Measurements from ENCODE around the gene CD226.

The CD226 gene

GRCh38 chr18:69845593-69846506 is 101.8 kb downstream of the CD226 start:
- no peak for TF ChIP-seq RARB (CRISPR knock-in tag; IDR thresholded peaks at IDR 0.05)
- no peak for TF ChIP-seq ZFP30 (CRISPR knock-in tag; IDR thresholded peaks at IDR 0.05)
- 0 out of 2 replicates have a peak, but pooled peaks have one; percentile 36 for TF ChIP-seq CREB5 (CRISPR knock-in tag; IDR thresholded peaks at IDR 0.05; ENCODE audit: low read depth)
- TF ChIP-seq ZNF8 (CRISPR knock-in tag; IDR thresholded peaks at IDR 0.05), result no peak
- TF ChIP-seq TCF4 (CRISPR knock-in tag; IDR thresholded peaks at IDR 0.05; ENCODE audit: borderline replicate concordance), result peak; percentile 60; the same call in 1 of the 2 replicates
- no peak for TF ChIP-seq OSR1 (CRISPR knock-in tag; IDR thresholded peaks at IDR 0.05)
- peak; percentile 98 for TF ChIP-seq ISL1 (CRISPR knock-in tag; IDR thresholded peaks at IDR 0.05)
- TF ChIP-seq ESRRG (CRISPR knock-in tag; IDR thresholded peaks at IDR 0.05), result no peak
- TF ChIP-seq CSRNP3 (CRISPR knock-in tag; IDR thresholded peaks at IDR 0.05), result 0 out of 2 replicates have a peak, but pooled peaks have one; percentile 17
- no peak for TF ChIP-seq TOX (CRISPR knock-in tag; IDR thresholded peaks at IDR 0.05; ENCODE audit: borderline replicate concordance)
- no peak; the same call in 1 of the 2 replicates for TF ChIP-seq ZFP3 (CRISPR knock-in tag; IDR thresholded peaks at IDR 0.05)
- no peak for TF ChIP-seq ARNTL (CRISPR knock-in tag; IDR thresholded peaks at IDR 0.05; ENCODE audit: borderline replicate concordance, low read depth)
- TF ChIP-seq BACH2 (CRISPR knock-in tag; IDR thresholded peaks at IDR 0.05; ENCODE audit: borderline replicate concordance), result no peak
- TF ChIP-seq, protein P1, sequence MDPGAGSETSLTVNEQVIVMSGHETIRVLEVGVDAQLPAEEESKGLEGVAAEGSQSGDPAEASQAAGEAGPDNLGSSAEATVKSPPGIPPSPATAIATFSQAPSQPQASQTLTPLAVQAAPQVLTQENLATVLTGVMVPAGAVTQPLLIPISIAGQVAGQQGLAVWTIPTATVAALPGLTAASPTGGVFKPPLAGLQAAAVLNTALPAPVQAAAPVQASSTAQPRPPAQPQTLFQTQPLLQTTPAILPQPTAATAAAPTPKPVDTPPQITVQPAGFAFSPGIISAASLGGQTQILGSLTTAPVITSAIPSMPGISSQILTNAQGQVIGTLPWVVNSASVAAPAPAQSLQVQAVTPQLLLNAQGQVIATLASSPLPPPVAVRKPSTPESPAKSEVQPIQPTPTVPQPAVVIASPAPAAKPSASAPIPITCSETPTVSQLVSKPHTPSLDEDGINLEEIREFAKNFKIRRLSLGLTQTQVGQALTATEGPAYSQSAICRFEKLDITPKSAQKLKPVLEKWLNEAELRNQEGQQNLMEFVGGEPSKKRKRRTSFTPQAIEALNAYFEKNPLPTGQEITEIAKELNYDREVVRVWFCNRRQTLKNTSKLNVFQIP (CRISPR knock-in tag; IDR thresholded peaks at IDR 0.05; ENCODE audit: borderline replicate concordance, low read depth), result no peak
- no peak for TF ChIP-seq ZC3H10 (CRISPR knock-in tag; IDR thresholded peaks at IDR 0.05)
- TF ChIP-seq SNAI2 (CRISPR knock-in tag; IDR thresholded peaks at IDR 0.05), result peak; percentile 21; the same call in 1 of the 2 replicates
- TF ChIP-seq PPARA (CRISPR knock-in tag; IDR thresholded peaks at IDR 0.05; ENCODE audit: borderline replicate concordance), result no peak
- TF ChIP-seq GLIS3 (CRISPR knock-in tag; IDR thresholded peaks at IDR 0.05), result no peak
- TF ChIP-seq ZNF70 (CRISPR knock-in tag; IDR thresholded peaks at IDR 0.05), result no peak
- TF ChIP-seq, protein P2, sequence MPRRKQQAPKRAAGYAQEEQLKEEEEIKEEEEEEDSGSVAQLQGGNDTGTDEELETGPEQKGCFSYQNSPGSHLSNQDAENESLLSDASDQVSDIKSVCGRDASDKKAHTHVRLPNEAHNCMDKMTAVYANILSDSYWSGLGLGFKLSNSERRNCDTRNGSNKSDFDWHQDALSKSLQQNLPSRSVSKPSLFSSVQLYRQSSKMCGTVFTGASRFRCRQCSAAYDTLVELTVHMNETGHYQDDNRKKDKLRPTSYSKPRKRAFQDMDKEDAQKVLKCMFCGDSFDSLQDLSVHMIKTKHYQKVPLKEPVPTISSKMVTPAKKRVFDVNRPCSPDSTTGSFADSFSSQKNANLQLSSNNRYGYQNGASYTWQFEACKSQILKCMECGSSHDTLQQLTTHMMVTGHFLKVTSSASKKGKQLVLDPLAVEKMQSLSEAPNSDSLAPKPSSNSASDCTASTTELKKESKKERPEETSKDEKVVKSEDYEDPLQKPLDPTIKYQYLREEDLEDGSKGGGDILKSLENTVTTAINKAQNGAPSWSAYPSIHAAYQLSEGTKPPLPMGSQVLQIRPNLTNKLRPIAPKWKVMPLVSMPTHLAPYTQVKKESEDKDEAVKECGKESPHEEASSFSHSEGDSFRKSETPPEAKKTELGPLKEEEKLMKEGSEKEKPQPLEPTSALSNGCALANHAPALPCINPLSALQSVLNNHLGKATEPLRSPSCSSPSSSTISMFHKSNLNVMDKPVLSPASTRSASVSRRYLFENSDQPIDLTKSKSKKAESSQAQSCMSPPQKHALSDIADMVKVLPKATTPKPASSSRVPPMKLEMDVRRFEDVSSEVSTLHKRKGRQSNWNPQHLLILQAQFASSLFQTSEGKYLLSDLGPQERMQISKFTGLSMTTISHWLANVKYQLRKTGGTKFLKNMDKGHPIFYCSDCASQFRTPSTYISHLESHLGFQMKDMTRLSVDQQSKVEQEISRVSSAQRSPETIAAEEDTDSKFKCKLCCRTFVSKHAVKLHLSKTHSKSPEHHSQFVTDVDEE (CRISPR knock-in tag; IDR thresholded peaks at IDR 0.05), result peak; percentile 65; the same call in 1 of the 2 replicates
- no peak for TF ChIP-seq ZNF565 (CRISPR knock-in tag; conservative IDR thresholded peaks at IDR 0.05; ENCODE audit: low read depth)
- TF ChIP-seq, protein P3, sequence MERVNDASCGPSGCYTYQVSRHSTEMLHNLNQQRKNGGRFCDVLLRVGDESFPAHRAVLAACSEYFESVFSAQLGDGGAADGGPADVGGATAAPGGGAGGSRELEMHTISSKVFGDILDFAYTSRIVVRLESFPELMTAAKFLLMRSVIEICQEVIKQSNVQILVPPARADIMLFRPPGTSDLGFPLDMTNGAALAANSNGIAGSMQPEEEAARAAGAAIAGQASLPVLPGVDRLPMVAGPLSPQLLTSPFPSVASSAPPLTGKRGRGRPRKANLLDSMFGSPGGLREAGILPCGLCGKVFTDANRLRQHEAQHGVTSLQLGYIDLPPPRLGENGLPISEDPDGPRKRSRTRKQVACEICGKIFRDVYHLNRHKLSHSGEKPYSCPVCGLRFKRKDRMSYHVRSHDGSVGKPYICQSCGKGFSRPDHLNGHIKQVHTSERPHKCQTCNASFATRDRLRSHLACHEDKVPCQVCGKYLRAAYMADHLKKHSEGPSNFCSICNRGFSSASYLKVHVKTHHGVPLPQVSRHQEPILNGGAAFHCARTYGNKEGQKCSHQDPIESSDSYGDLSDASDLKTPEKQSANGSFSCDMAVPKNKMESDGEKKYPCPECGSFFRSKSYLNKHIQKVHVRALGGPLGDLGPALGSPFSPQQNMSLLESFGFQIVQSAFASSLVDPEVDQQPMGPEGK (CRISPR knock-in tag; IDR thresholded peaks at IDR 0.05; ENCODE audit: borderline replicate concordance), result no peak
- 0 out of 2 replicates have a peak, but pooled peaks have one; percentile 71 for TF ChIP-seq CSDC2 (CRISPR knock-in tag; IDR thresholded peaks at IDR 0.05)
- ATAC-seq, result peak; percentile 46

GRCh38 chr18:69844656-69845055 is 103.0 kb downstream of the CD226 start:
- no peak for ATAC-seq
- no peak for TF ChIP-seq TOX (CRISPR knock-in tag; IDR thresholded peaks at IDR 0.05; ENCODE audit: borderline replicate concordance)
- no peak for TF ChIP-seq SNAI2 (CRISPR knock-in tag; IDR thresholded peaks at IDR 0.05)
- TF ChIP-seq ZNF70 (CRISPR knock-in tag; IDR thresholded peaks at IDR 0.05), result no peak
- no peak for TF ChIP-seq OSR1 (CRISPR knock-in tag; IDR thresholded peaks at IDR 0.05)
- TF ChIP-seq CSDC2 (CRISPR knock-in tag; IDR thresholded peaks at IDR 0.05), result no peak
- TF ChIP-seq, protein P3 (CRISPR knock-in tag; IDR thresholded peaks at IDR 0.05; ENCODE audit: borderline replicate concordance), result no peak
- TF ChIP-seq TCF4 (CRISPR knock-in tag; IDR thresholded peaks at IDR 0.05; ENCODE audit: borderline replicate concordance), result no peak
- no peak for TF ChIP-seq ISL1 (CRISPR knock-in tag; IDR thresholded peaks at IDR 0.05)
- no peak for TF ChIP-seq ARNTL (CRISPR knock-in tag; IDR thresholded peaks at IDR 0.05; ENCODE audit: borderline replicate concordance, low read depth)
- no peak for TF ChIP-seq CREB5 (CRISPR knock-in tag; IDR thresholded peaks at IDR 0.05; ENCODE audit: low read depth)
- no peak for TF ChIP-seq ESRRG (CRISPR knock-in tag; IDR thresholded peaks at IDR 0.05)
- no peak for TF ChIP-seq BACH2 (CRISPR knock-in tag; IDR thresholded peaks at IDR 0.05; ENCODE audit: borderline replicate concordance)
- TF ChIP-seq ZFP3 (CRISPR knock-in tag; IDR thresholded peaks at IDR 0.05), result no peak
- no peak for TF ChIP-seq ZNF565 (CRISPR knock-in tag; conservative IDR thresholded peaks at IDR 0.05; ENCODE audit: low read depth)
- no peak for TF ChIP-seq ZC3H10 (CRISPR knock-in tag; IDR thresholded peaks at IDR 0.05)
- TF ChIP-seq ZFP30 (CRISPR knock-in tag; IDR thresholded peaks at IDR 0.05), result no peak
